Measurements from ENCODE around the gene MGAT4B.

MGAT4B gene

GRCh38 chr5:179767496-179768100 is 39.1 kb downstream of the MGAT4B start:
- no peak for DNase-seq

- DNase-seq: no peak
Observed at GRCh38 chr5:179766726-179767455, 39.8 kb downstream of the MGAT4B start.

- no peak for DNase-seq
Observed at GRCh38 chr5:179766021-179766725, 40.5 kb downstream of the MGAT4B start.

GRCh38 chr5:179765400-179765799 is 41.3 kb downstream of the MGAT4B start:
- DNase-seq: no peak

GRCh38 chr5:179764056-179764455 is 42.6 kb downstream of the MGAT4B start:
- DNase-seq: no peak

- DNase-seq: peak; percentile 57
Observed at GRCh38 chr5:179763215-179763945, 43.3 kb downstream of the MGAT4B start.

GRCh38 chr5:179762781-179763176 is 43.9 kb downstream of the MGAT4B start:
- DNase-seq: no peak

- DNase-seq: no peak
Observed at GRCh38 chr5:179762079-179762780, 44.4 kb downstream of the MGAT4B start.

- peak; percentile 50 for DNase-seq
Observed at GRCh38 chr5:179759581-179760551, 46.8 kb downstream of the MGAT4B start.

GRCh38 chr5:179758955-179759354 is 47.7 kb downstream of the MGAT4B start:
- peak; percentile 34 for DNase-seq

- DNase-seq: no peak
Observed at GRCh38 chr5:179755022-179755421, 51.6 kb downstream of the MGAT4B start.

- DNase-seq: no peak
Observed at GRCh38 chr5:179753971-179754370, 52.7 kb downstream of the MGAT4B start.

GRCh38 chr5:179749857-179750508 is 56.7 kb downstream of the MGAT4B start:
- DNase-seq: no peak

- DNase-seq: no peak
Observed at GRCh38 chr5:179747811-179748210, 58.9 kb downstream of the MGAT4B start.
